Stimulated activated CD8-positive, alpha-beta memory T cell treated with anti-CD3 and anti-CD28 coated beads, Interleukin-15, amount 100 ng/mL, for 4 hours (primary cell): ENCODE results near the gene MIEF1.

ENCODE experiments used
- DNase-seq, 2 donors: peaks; one replicate each; pipeline ENCODE4 v3.0.0-alpha.2; 2020; ENCODE audit warnings: low read depth in 2 of 2

MIEF1 gene

GRCh38 chr22:39528080-39528661, 26.1 kb downstream of the MIEF1 start:
- DNase-seq, result no peak

- DNase-seq, result peak; percentile 66 to 75
Observed at GRCh38 chr22:39528681-39529486, 26.8 kb downstream of the MIEF1 start.

DNA sequence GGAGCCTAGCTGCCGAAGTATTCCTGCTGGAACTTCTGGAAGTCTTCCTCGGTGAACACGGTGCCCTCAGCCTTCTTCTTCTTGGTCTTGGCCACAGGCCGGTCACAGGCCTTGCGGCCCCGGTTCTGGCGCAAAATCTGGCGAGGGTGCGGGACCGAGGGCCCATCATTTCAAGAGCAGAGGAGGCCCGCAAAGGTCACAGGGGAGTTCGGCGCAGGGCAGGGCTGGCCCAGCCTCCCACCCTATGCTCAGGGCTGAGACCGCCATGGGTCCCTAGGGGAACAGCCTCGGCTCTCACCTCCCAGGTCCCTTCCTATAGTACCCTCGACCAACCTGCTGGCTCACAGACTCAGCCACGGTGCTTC, 27.4 kb downstream of the MIEF1 start:
- DNase-seq, result no peak

GRCh38 chr22:39530116-39530515, 28.0 kb downstream of the MIEF1 start:
- no peak for DNase-seq

DNA sequence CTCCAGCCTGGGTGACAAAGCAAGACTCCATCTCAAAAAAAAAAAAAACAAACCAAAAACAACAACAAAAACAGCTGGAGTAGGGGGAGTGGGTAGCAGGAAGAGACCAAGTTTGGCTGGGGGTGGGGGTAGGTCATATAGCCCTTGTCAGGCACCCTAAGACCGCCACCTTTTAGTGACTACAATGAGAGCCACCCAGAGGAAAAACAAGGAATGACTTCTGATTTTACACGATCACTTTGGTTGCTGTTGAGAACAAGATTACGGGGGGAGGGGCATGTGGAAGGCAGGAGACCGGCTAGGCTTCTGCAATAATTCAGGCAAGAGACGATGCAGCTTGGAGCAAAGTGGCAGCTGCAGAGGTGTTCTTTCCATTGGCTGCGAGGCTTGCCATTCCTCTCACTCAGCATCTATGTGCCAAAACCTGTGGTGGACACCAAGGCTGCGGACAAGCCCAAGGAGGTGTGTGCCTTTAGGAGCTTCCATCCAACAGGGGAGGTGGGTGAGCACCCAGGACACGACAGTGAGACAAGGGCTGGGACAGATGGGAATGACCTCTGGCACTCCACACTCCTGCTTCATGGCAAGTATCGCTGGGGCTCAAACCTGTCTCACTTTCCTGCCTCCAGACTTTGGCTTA, 28.7 kb downstream of the MIEF1 start:
- no peak for DNase-seq

DNA sequence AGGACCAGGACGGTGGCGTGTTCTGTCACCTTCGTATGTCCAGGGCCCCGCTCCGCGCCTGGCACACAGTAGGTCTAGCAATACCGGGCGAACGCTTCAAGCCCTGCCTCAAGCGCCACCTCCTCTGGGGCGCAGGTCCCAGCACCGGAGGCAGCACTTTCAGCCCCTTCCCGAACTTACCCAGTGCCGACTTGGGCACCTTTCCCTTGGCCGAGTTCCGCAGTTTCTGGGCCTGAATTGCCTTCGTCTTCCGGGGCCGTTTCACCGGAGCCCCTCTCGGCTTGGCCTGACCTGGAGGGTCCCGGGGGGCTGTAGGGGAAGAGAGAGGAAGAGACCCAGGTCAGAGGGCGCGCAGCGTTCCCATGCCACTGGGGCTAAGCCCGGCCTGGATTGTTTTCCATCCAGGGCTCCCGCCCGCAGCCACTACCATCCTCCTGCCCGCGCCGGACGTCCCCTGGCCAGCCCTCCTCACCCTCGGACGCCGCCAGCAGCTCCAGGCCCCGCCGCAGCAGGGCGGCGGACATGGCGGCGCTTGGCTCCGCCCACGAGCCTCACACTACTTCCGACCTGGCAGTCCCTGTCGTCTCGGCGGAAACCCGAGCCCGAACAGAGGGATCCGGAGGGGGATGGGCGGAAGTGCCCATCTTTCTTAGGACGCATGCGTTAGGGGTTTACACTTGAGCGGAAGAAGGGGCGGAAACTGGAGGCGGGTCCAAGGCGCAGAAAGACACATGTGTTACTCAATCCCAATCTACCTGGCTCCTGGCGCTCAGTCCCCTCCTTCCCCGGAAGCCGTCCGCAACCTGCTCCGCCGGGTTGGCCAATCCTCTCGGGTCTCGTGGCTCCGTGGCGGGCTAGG, 30.4 kb downstream of the MIEF1 start, which contains the start of gene RPS19BP1:
Gene RPS19BP1 (minus strand): TSS at position 534 of the 859 bp plus-strand sequence. CDS start 10 bp downstream, at position 524.
- DNase-seq, result peak; percentile 98 to 99

DNA sequence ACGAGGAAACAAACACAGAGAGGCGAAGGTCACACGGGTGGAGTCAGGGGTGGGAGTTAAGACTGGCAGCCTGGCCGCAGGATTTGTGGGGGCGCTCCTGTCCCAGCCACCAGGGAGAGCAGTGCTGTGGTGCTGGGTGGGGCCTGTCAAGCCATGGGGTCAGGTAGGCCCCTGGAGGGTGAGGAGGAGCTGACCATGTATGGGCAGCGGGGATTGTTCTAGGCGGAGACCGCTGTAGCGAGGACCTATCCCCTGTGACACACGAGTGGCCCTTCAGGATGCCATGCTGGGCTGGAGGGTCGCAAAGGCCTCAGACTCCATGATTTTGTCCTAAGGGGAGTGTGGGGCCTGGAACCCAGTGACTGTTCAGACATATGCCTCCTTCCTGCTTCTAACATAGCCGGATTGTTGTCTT, 32.0 kb downstream of the MIEF1 start:
- no peak for DNase-seq

- DNase-seq, result peak; percentile 49 to 52
Observed at GRCh38 chr22:39534591-39535356, 32.7 kb downstream of the MIEF1 start.

- no peak for DNase-seq
Observed at GRCh38 chr22:39535357-39535725, 33.3 kb downstream of the MIEF1 start.

DNA sequence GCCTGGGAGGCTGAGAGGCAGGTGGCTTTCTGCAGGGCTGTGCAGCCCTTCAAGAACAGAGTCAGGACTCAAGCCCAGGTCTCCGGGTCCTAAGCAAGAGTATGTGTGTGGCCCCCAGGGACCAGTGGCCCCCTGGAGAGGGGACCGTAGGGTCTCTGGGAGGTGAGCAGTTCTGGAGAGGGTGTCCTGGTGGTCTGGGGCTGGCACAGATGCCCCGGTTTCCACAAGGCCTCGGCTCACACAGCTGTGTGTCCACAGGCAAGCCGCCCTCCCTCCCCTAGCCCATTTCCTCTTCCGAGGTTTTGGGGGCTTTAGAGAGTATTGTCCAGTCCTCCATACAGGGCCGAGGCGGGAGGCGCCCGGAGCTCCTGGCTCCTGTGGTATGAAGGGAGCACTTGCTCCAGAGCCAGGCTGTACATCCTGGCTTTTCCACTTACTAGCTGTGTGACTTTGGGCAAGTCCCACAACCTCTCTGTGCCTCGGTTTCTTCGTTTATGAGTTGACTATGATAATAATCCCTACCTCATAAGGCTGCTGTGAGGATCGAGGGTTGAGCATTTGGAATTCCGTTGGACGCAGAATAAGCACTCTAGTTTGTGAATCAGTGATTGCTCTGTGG, 33.9 kb downstream of the MIEF1 start:
- DNase-seq, result no peak

DNA sequence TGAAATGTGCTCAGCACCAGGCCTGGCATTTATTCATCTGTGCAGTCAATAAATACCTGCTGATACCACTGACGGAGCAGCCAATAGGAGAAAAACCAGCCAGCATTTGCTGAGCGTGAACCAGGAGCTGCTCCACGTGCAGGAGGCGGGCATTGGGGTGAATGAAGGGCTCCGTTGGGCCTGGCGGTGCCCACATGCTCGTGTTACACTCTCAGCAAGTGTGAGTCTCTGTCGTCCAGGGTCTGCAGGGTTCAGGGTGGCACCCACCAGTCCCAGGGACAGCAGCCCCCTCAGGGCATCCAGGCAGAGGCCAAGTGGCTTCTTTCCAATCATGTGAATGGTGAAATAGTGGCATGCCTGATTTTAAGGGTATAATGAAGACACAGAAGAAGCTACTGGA, 34.6 kb downstream of the MIEF1 start:
- DNase-seq, result no peak

- no peak for DNase-seq
Observed at GRCh38 chr22:39537975-39538374, 35.9 kb downstream of the MIEF1 start.

DNA sequence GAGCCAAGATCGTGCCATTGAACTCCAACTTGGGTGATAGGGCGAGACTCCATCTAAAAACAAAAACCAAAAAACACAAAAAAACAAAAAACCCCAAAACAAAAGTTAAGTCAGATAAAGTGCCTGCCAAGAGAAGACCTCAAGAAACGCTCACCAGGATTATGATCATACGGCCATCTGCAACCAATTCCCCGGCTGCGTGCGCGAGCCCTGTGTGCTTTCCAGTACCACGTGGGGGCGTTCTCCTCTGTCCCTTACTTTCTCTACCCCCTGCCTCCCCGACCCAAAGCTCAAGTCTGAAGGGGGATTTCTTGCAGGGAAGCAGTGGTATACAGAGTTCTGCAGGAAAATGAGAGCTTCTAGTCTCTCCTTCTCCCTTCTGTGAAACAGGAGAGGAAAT, 41.0 kb downstream of the MIEF1 start:
- no peak for DNase-seq

DNA sequence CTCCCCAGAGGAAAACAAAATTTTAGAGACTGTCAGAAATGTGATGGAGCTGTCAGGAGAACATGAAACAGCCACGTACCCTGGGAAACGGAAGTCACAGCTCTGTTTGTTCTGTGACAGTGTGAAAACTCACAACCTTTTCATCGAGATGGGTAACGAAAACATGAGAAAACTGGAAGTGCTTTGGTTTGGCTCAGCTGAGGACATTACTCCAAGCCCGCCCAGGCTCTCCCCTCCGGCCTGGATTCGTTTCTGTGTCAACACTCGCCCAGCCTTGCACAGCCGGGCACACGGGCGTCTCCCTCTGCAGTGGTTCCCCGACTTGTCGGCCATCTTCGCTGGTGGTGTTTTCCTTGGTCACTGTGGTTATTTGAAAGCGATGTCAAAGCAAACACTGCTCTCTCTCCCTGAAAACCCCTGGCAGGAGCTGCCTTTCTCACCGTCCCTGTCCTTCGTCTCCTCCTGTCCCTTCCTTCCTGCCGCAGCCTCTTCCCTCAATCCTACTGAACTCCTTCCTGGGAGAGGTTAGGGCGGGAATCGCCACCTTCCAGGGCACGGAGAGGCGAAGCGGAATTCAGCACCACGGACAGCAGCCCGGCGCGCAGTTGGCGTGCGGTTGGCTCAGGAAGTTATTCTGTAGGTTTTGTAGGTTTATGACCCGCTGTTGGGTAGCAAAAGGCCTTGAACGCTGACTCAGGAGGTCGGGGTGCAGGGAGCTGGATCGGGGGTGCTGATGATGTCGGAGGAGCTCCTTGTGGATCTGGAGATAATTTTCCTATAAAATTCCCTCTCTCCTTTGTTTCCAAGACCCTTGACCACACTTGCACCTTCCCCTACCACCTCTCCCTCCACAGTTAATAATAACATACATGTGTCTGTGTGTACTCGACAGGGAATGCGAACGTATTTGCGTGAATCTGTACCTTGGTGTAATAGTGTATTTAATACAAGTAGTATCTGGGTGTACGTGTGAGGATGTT, 43.6 kb downstream of the MIEF1 start:
- DNase-seq, result peak; percentile 26 to 37

DNA sequence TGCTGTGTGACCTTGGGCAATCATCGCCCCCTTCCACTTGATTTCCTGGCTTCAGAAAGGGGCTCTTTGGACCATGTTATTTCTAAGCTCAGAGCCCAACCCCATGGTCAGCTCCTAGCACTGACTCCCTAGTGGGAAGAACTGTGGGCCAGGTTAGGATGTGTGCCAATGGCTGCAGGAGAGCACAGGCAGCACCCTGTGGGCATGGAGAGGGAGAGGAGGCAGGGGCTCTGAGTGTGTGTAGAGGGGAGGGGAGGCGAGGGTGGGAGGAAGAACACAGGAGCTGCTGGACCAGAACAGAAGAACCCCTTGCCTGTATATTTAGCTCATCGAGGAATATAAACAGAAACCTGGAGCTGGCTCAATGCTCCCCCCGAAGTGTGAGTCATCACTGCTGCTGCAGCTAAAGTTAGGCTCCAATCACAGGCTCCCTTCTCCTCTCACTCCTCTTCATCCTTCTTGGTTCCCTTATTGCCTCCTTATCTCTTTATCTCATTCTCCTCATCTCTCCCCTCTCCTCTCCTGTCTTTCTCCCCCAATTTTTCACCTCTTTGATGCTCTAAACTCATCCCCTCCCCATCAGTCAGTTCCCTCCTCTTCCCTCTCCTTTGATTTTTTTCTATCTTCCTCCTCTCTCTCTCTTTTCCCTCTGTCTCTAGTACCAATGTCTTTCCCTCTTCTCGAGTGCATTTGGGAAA, 44.9 kb downstream of the MIEF1 start:
- no peak for DNase-seq

GRCh38 chr22:39547587-39547947, 45.5 kb downstream of the MIEF1 start:
- no peak for DNase-seq

GRCh38 chr22:39553429-39553828, 51.3 kb downstream of the MIEF1 start:
- no peak for DNase-seq

- DNase-seq, result no peak
Observed at GRCh38 chr22:39554151-39554550, 52.1 kb downstream of the MIEF1 start.
